NCI-H82 (cell line): ENCODE results near the gene SLC34A3.
A peak's percentile ranks its signal among the peaks of the same experiment; 100 is the strongest.
"Not testable (repeated sequence)": the region's sequence is repeated elsewhere in the genome, so short reads cannot be mapped to it uniquely, and the experiment has no call there.

ENCODE experiments used
- DNase-seq: peaks from one replicate; lab custom pipeline; 2025; lab: John Stamatoyannopoulos, UW

Gene SLC34A3

GRCh38 chr9:137241490-137242268 is 11.0 kb downstream of the SLC34A3 start:
- peak; percentile 94 for DNase-seq

GRCh38 chr9:137242269-137243203 is 11.8 kb downstream of the SLC34A3 start:
- DNase-seq, result no peak

- DNase-seq, result not testable (repeated sequence)
These were observed 12.5 kb downstream of the SLC34A3 start for GRCh38 chr9:137243266-137243625.

- peak; percentile 63 for DNase-seq
These were observed 13.2 kb downstream of the SLC34A3 start for GRCh38 chr9:137243626-137244485.

DNA sequence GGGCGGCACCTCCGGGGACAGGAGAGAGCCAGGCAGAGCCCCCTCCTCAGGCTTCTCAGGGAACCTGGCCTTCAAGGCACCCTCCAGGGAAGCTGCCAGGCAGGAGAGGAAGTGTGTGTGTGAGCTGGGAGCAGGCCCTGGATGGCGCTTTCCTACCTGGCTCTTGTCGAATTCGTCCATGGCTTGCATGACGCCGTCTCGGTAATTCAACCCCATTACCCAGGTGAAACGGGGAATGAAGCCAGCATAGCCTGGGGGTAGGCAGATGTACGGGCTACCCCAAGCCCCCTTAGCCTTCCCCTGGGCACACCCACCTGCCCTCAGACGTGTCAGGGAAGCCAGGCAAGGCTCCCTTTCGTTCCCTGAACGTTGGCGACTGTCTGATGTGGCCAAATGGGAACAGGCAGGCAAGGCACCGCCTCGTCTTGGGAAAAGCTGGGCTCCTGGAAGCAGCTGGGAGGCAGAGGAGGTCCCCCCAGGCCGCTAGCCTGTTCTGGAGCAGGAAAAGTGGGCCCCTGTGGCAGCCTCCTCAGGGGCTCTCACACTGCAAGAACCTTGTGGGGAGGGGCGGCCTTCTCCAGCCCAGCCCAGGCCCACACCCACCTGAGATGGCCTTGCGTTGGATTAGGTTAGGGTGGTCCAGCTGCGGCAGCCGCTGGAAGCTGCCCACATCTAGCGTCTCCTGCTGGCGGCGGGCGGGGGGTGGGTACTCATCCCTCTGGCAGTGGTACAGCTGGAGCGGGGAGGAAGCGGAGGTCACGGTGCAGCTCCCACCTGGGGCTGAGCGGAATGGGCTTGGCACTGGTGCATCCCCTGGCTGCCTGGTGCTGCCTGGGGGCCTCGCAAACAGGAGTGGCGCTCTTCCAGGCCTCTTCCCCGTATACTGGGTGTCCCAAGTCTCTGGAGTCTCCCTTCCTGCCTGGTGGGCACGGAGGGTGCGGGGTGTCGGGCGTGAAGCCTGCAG is 14.1 kb downstream of the SLC34A3 start:
- peak; percentile 63 for DNase-seq

DNA sequence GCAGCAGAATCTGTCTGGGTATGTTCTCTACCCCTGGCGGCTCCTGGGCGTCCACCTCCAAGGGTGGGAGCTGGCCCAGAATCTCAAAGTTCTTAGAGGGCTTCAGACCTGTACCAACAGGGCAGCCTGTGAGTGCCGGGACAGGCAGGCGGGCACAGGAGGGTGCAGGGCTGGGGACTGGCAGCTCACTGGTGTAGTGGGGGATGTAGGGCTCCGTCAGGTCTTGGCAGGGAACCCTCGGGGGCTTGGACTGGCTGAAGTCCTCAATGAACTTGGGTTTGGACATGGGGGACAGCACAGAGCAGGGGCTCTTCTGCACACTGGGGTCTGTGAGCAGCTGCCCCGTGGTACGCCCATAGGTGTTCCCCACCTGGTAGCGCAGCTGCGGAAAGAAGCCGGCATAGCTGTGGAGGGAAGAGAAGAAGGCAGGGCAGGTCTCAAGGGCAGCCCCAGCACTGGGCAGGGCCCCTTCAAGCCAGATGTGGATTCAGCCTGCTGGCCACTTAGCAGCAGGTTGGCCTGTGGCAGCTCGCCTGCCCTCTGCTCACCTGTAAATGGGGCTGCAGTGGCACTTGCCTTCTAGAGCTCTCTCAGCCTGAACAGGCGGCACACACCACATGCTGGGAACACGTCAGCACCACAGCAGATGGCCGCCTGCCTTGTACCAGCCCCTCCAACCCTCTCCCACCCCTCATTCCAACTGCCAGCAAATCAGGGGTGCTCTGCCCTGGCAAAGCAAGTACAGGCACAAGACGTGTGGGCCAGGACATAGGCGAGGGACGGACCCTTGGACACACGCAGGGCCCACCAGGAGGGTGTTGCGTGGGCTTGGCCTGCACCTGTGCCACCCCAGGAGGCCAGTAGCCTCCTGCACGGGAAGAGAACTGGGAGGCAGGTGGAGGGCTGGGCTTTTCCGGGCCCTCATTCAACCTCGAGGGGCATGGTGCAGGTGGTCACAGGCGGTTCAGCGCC is 15.0 kb downstream of the SLC34A3 start:
- DNase-seq, result no peak

DNA sequence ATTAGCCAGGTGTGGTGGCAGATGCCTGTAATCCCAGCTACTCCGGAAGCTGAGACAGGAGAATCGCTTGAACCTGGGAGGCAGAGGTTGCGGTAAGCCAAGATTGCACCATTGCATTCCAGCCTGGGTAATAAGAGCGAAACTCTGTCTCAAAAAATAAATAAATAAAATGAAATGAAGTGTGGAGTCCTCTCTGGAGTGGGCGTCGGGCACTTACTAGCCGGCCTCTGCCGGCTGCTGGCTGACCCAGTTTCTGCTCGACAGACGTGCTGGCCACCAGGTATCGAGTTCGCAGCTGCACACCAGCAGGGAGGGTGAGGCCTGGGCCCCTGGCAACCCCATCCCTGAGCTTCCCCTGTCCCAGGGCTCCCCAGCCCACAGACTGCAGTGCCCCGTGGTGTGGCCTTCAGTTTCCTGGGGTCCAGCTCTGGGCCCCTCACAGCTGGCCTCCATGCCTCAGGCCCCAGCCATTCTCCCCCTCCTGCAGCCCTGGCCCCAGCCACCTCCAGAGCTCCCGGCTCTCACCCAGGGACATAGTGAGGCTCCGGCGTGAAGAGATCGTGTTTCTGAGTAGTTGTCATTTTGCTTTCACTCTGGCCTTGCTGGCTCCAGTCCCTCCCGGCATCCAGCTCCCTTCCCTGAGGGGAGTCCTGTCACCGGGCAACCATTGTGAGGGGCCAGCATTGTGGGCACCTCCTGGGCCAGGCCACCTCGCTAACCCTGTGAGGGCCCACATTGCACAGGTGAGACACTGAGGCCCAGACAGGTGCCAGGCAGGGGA is 16.6 kb downstream of the SLC34A3 start:
- DNase-seq, result no peak

DNA sequence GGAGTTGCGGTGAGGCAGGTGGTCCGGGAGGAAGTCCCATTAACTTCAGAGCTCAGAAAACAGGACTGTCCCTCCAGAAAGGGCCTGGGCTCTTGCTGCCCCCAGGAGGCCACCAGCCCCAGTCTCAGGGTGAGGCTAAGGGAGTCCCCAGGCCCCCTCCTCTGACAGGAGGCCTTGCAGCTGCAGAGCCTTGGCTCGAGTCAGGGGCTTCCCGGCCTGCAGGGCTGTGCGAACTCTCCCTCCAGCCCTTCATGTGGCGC is 17.1 kb downstream of the SLC34A3 start:
- no peak for DNase-seq

DNA sequence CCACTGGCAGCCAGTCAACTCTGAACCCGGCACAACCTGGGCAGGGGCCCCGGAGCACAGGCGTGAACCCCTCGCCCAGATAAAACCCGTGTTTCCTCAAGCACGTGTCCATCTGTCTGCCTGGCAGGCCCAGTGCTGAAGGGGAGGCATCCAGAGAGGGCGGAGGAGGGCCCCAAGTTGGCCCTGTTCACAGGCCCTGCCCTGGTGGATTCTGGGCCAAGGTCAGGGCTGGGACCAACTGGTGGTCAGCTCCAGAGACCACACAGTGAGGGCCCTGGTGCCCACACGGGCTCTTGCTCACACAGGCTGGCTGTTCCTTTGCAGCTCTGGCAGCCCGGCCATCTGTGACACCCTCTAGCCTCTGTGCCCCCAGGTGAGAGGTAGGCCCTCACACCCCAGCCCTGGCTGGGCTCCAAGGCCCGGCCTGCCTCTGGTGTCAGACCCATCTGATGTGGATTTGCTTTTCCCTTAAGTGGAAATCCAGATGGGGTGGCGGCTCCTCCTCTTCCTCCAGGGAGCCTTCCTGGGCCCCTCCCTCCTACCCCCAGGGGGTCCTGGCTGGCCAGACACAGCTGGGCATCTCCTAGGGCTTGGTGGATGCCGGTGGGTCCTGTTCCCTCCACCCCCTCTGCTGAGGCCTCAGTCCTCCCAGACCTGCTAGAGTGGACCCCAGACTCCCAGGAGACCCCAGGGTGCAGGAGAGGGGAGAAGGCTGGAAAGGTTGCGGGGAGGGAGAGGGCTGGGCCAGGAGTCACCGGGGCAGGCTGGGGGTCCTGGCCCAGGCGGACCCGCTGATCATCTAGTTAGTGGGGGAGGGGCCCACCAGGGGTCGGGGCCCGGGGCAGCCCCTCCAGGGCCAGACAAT is 19.9 kb downstream of the SLC34A3 start:
- no peak for DNase-seq

GRCh38 chr9:137251194-137251461 is 20.4 kb downstream of the SLC34A3 start, which contains the start of gene STPG3:
Gene STPG3, plus strand, starts transcription at chr9:137251286. Its CDS starts 1 bp downstream, at chr9:137251287.
- no peak for DNase-seq

DNA sequence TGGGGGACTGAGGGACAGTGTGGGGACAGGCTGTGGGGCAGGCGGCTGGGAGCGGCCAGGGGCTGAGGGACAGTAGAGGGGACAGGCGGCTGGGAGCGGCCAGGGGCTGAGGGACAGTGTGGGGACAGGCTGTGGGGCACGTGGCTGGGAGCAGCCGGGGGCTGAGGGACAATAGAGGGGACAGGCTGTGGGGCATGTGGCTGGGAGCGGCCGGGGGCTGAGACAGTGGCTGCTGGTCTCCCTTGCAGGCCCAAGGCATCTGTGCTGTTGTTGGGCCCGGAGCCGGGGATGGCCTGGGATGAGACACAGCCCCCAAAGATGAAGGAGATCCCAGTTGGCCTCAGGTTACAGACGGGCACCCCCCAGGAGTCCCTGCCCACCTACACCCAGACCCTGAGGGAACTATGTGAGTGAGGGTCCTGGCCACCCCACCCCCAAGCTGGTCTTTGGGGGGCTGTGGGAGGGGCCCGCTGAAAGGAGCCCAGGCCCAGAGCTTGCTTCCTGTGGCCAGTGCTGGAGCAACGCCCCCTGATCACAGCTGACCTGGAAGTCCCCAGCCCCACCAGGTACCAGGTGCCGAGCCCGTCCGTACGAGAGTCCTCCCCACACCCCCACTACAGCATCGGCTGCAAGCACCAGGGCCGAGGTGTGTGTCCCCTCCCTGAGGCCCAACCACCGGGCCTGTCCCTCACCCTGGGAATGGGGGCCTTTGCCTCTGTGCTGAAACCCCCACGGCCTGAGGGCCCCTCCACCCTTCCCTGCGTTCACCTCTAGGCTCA is 21.0 kb downstream of the SLC34A3 start:
- DNase-seq, result no peak

- peak; percentile 60 for DNase-seq
These were observed 22.1 kb downstream of the SLC34A3 start for GRCh38 chr9:137252555-137253506.

- peak; percentile 44 for DNase-seq
These were observed 23.3 kb downstream of the SLC34A3 start for GRCh38 chr9:137253717-137254623.

DNA sequence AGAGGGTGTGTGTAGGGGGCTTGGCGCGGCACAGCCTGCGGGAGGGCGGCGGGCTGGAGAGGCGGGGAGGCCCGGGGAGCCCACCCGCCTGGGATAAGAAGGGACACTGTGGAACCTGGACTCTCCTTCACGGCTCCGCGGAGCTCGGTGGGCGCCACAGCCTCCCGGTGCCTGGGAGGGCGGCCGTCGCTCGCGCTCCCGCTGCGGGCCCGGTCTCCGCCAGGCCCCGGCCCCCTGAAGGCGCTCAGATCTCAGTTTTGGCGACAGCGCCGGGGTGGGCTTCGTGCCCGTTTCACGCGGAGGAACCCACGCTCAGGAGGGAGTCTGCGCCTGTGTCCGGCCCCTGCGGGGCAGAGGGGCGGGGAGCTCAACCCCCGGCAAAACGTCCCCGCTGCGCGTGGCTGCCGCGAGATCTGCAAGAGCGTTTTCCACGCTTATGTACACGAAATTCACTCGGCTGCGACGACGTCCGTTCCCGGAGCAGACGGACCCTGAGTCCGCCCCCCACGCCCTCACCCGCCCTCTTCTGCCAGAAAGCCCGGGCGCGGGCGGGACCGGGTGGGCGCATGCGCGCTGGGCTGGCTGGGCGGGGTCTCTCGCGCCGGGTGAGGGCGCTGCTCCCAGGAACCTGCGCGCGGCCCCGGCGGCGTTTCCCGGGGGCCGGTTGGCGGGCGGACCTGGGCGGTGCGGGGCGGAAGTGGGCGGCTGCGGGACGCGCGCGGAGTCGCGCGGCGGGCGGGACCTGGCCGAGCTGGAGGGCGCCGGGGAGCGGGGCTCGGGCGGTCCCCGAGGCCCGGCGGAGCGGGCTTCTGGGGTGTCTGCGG is 24.1 kb downstream of the SLC34A3 start, which contains the start of gene NELFB:
Gene NELFB (plus strand): TSS at position 704 of the 824 bp plus-strand sequence.
- DNase-seq, result peak; percentile 91
